Ramos (cell line): ENCODE data around the gene DEF6.

ENCODE experiments used
- in situ Hi-C: fragments of 300-500 bp; cut with MboI; formaldehyde crosslinking; loops from one replicate; pipeline ENCODE4 v1.14.3; 2022; ENCODE audit warnings: low sequenced_read_pairs; ENCODE audit not compliant: unreplicated experiment

The DEF6 gene

GRCh38 chr6:35368038-35368887, 70.6 kb downstream of the DEF6 start:
- in situ Hi-C loops = no loop called here

- in situ Hi-C loops = no loop called here
Measured at GRCh38 chr6:35370124-35370741, 72.6 kb downstream of the DEF6 start.

DNA sequence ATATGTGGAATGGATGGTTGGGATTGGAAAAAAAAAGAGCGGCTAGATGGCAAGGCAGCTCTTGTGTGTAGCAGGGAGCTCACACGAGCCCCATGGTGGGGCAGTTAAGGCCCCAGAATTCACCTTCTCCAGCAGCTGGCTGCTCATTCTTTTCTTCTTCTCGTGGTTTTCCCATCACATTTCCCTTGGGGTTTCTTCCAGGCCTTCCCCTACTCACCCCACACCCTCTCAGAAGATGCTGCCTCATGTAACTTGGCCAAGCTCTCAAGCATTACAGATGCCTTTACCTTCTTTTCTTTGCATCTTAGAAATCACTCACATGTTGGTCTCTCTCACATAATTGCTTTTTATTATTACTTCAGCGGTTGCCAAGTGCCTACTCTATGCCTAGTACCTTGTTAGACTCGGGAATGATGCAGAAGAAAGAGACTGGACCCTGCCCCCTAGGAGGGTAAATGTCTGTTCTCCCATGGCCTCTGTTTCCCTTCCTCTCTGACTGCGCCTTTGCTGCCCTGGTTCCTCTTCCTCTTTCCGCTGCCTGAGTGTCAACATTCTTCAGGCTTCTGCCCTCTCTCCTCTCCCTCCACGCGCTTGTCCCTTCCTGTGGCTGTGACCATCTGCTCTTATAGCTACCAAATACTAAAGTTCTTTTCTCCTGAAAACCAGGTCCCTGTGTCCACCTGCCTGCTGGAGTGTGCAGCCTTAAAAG, 73.3 kb downstream of the DEF6 start:
- in situ Hi-C loops = no loop called here
